Measurements from ENCODE around the gene MB21D2.

GRCh38 chr3:192751148-192751547 is 166.5 kb downstream of the MB21D2 start:
- no peak for TF ChIP-seq CTCF (IDR thresholded peaks at IDR 0.05 in 2 of 3, conservative IDR thresholded peaks at IDR 0.05 in 1 of 3; ENCODE audit: borderline replicate concordance in 1 of 3, insufficient read depth in 1 of 3, low read depth in 2 of 3, low read length in 2 of 3)
- no peak for TF ChIP-seq REST (IDR thresholded peaks at IDR 0.05; ENCODE audit: low read depth)
- TF ChIP-seq EZH2 (IDR thresholded peaks at IDR 0.05), result no peak
- TF ChIP-seq SIN3A (IDR thresholded peaks at IDR 0.05; ENCODE audit: low read depth), result no peak
- TF ChIP-seq POLR2AphosphoS5 (IDR thresholded peaks at IDR 0.05; ENCODE audit: low read depth, low read length), result no peak
- no peak for TF ChIP-seq POLR2A (IDR thresholded peaks at IDR 0.05; ENCODE audit: borderline replicate concordance, extremely low read depth, insufficient read depth, insufficient read length)
- no peak for TF ChIP-seq ZFX (IDR thresholded peaks at IDR 0.05)
- no peak for TF ChIP-seq ATF3 (IDR thresholded peaks at IDR 0.05)
- TF ChIP-seq ZNF274 (IDR thresholded peaks at IDR 0.05; ENCODE audit: low read depth, low read length), result no peak
- TF ChIP-seq CBX3 (IDR thresholded peaks at IDR 0.05; ENCODE audit: low read depth), result no peak

Data from HCT116 (cell line).